Neural cell (in vitro differentiated cells): ENCODE data around the gene MYO1D. TPM values are rescaled to one million over a fixed set of nuclear protein-coding genes. Genes with fewer than 3 reads are reported as not detected.

Experiments used
- H2AFZ ChIP-seq: fragments of 200-600, 300-800 bp; sonication (generic), shearing (Covaris generic); 2 replicates; pipeline ENCODE4 v1.6.0; 2014; ENCODE audit warnings: low read depth, mild to moderate bottlenecking, antibody characterized with exemption, low read length, moderate library complexity
- H3F3A ChIP-seq: fragments of 200-600 bp; shearing (Covaris generic); 2 replicates; pipeline ENCODE4 v1.6.1; 2016; ENCODE audit warnings: mild to moderate bottlenecking, moderate library complexity, mixed read lengths, antibody characterized with exemption, low read length; ENCODE audit not compliant: insufficient read depth, poor library complexity, severe bottlenecking
- H3K27ac ChIP-seq: fragments of 200-600, 300-800 bp; sonication (generic), shearing (Covaris generic); 2 replicates; pipeline ENCODE4 v1.5.1; 2014; ENCODE audit warnings: mild to moderate bottlenecking, low read length, moderate library complexity
- H3K27me3 ChIP-seq: fragments of 300-800, 200-600 bp; sonication (generic), shearing (Covaris generic); 2 replicates; pipeline ENCODE4 v1.6.0; 2014; ENCODE audit warnings: mild to moderate bottlenecking, low read depth, low read length, moderate library complexity; ENCODE audit not compliant: insufficient read depth
- H3K36me3 ChIP-seq: fragments of 300-800, 200-600 bp; sonication (generic), shearing (Covaris generic); 2 replicates; pipeline ENCODE4 v1.5.1; 2014; ENCODE audit warnings: mild to moderate bottlenecking, antibody characterized with exemption, low read length, moderate library complexity; ENCODE audit not compliant: insufficient read depth
- H3K4me2 ChIP-seq: fragments of 300-800, 200-600 bp; sonication (generic), shearing (Covaris generic); 2 replicates; pipeline ENCODE4 v1.6.0; 2014; ENCODE audit warnings: mild to moderate bottlenecking, low read length
- H3K4me3 ChIP-seq: fragments of 300-800, 200-600 bp; sonication (generic), shearing (Covaris generic); 2 replicates; pipeline ENCODE4 v1.5.1; 2014; ENCODE audit warnings: mild to moderate bottlenecking, low read length, moderate library complexity
- H3K79me2 ChIP-seq: fragments of 200-600 bp; shearing (Covaris generic); replicated peaks from 2 replicates; pipeline ENCODE4 v1.6.0; 2014; ENCODE audit warnings: mild to moderate bottlenecking, low read length, moderate library complexity; ENCODE audit not compliant: insufficient read depth
- H3K9ac ChIP-seq: fragments of 300-800, 200-600 bp; sonication (generic), shearing (Covaris generic); 2 replicates; pipeline ENCODE4 v1.6.1; 2016; ENCODE audit warnings: mild to moderate bottlenecking, low read length, mixed read lengths
- H3K9me2 ChIP-seq: fragments of 200-600 bp; shearing (Covaris generic); 2 replicates; pipeline ENCODE4 v1.6.1; 2016; ENCODE audit warnings: mild to moderate bottlenecking, low read length, mixed read lengths; ENCODE audit not compliant: insufficient read depth
- H3K9me3 ChIP-seq: fragments of 200-600, 300-800 bp; sonication (generic), shearing (Covaris generic); 2 replicates; pipeline ENCODE4 v1.6.1; 2016; ENCODE audit warnings: mild to moderate bottlenecking, mixed run types, low read length, moderate library complexity, mixed read lengths
- H4K20me1 ChIP-seq: fragments of 200-600 bp; shearing (Covaris generic); 2 replicates; pipeline ENCODE4 v1.6.1; 2016; ENCODE audit warnings: mild to moderate bottlenecking, mixed run types; ENCODE audit not compliant: insufficient read depth
- EP300 ChIP-seq: fragments of 450-650 bp; conservative IDR thresholded peaks from 2 replicates; pipeline ENCODE4 v1.6.1; 2014; ENCODE audit warnings: antibody characterized with exemption, mild to moderate bottlenecking, moderate library complexity; ENCODE audit not compliant: poor library complexity, severe bottlenecking
- EZH2 ChIP-seq: fragments of 200-600, 300-800 bp; shearing (Covaris generic), sonication (generic); IDR thresholded peaks from 2 replicates; pipeline ENCODE4 v1.6.1; 2014; ENCODE audit warnings: antibody characterized with exemption, low read length, borderline replicate concordance, mild to moderate bottlenecking; ENCODE audit not compliant: insufficient read depth, poor library complexity, severe bottlenecking
- MXI1 ChIP-seq: fragments of 450-650 bp; conservative IDR thresholded peaks from 2 replicates; pipeline ENCODE4 v1.6.1; 2014; ENCODE audit warnings: antibody characterized with exemption, mild to moderate bottlenecking; ENCODE audit not compliant: poor library complexity, severe bottlenecking
- POLR2AphosphoS5 ChIP-seq: IDR thresholded peaks from 2 replicates; pipeline ENCODE4 v1.6.1; 2012
- RAD21 ChIP-seq: fragments of 450-650 bp; conservative IDR thresholded peaks from 2 replicates; pipeline ENCODE4 v1.6.1; 2014; ENCODE audit warnings: antibody characterized with exemption, mild to moderate bottlenecking, moderate library complexity
- SMC3 ChIP-seq: fragments of 450-650 bp; conservative IDR thresholded peaks from 2 replicates; pipeline ENCODE4 v1.6.1; 2014; ENCODE audit warnings: antibody characterized with exemption, mild to moderate bottlenecking, moderate library complexity; ENCODE audit not compliant: poor library complexity
- TAF1 ChIP-seq: IDR thresholded peaks from 2 replicates; pipeline ENCODE4 v1.6.1; 2012; ENCODE audit warnings: low read depth
- polyA plus RNA-seq: library from polyadenylated mRNA; depleted of rRNA; stranded (reverse); fragments of >200 nt; gene quantifications from 2 replicates; pipeline ENCODE4 v1.2.3, GENCODE V29; 2014
- TF ChIP-seq, protein P1 (sequence below): IDR thresholded peaks from 2 replicates; pipeline ENCODE4 v1.6.1; 2012; ENCODE audit warnings: borderline replicate concordance
- TF ChIP-seq, protein P2 (sequence below): fragments of 450-650 bp; IDR thresholded peaks from 2 replicates; pipeline ENCODE4 v1.5.1; 2014; ENCODE audit warnings: antibody characterized with exemption, mild to moderate bottlenecking, moderate library complexity; ENCODE audit not compliant: poor library complexity, severe bottlenecking

MYO1D gene
- polyA plus RNA-seq, 1 donor from 2014 or later = 10.7 TPM

DNA sequence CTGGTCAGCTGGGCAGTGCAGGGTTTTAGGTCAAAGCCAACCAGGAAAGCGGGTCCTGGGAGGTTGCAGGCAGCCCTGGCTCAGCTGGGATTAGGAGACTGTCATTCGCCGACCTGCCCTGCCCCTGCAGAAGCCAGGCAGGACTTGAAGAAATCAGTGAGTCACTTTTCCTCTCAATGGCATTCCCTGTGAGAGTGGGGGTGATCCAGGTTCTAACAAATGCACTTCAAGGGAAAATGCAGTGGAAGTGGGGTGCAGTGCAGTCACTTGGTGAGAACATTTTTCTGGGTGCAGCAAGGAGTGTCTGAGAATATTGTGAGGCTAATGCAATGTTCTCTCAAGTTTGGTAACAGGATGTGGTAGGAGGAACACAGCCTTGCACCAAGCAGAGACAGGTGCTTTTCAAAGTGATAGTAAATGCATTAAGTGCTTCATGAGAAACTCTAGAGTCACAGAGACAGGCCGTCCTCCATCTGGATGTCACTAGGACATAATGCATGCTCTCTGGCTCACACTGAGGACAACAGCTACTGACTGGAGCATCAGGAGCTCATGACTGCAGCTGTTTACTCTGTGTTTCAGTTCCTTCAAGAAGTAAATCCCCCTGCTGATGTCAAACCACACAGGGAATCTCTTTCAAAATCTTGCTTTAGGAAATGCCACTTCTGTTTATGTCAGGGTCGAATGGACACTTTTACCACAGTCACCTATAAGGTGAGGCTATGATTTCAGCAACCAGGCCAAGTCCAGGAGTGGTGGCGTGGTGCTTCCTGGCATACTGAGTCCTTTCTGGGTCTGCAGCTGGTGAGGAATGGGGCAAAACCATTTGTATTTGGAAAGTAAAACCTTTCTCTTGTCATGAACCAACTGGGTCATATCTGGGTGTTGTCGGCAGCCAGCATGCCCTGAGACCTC is 373.4 kb downstream of the MYO1D start:
- H2AFZ ChIP-seq = no peak overlapping the region
- H3F3A ChIP-seq = no peaks in the 10 kb centered on the region
- peak overlapping the region; percentile 1 for H3K9ac ChIP-seq
- H3K27ac ChIP-seq = no peak overlapping the region
- no peak overlapping the region for H3K4me2 ChIP-seq
- no peaks in the 10 kb centered on the region for H3K9me2 ChIP-seq
- no peaks in the 10 kb centered on the region for H3K27me3 ChIP-seq
- TF ChIP-seq EP300 = no peak
- TF ChIP-seq EZH2 = no peak
- no peak for TF ChIP-seq POLR2AphosphoS5
- no peak for TF ChIP-seq SMC3
- TF ChIP-seq, protein P1, sequence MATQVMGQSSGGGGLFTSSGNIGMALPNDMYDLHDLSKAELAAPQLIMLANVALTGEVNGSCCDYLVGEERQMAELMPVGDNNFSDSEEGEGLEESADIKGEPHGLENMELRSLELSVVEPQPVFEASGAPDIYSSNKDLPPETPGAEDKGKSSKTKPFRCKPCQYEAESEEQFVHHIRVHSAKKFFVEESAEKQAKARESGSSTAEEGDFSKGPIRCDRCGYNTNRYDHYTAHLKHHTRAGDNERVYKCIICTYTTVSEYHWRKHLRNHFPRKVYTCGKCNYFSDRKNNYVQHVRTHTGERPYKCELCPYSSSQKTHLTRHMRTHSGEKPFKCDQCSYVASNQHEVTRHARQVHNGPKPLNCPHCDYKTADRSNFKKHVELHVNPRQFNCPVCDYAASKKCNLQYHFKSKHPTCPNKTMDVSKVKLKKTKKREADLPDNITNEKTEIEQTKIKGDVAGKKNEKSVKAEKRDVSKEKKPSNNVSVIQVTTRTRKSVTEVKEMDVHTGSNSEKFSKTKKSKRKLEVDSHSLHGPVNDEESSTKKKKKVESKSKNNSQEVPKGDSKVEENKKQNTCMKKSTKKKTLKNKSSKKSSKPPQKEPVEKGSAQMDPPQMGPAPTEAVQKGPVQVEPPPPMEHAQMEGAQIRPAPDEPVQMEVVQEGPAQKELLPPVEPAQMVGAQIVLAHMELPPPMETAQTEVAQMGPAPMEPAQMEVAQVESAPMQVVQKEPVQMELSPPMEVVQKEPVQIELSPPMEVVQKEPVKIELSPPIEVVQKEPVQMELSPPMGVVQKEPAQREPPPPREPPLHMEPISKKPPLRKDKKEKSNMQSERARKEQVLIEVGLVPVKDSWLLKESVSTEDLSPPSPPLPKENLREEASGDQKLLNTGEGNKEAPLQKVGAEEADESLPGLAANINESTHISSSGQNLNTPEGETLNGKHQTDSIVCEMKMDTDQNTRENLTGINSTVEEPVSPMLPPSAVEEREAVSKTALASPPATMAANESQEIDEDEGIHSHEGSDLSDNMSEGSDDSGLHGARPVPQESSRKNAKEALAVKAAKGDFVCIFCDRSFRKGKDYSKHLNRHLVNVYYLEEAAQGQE = no peak
- no peak for TF ChIP-seq RAD21
- TF ChIP-seq TAF1 = no peak
- no peak for TF ChIP-seq MXI1
- TF ChIP-seq, protein P2, sequence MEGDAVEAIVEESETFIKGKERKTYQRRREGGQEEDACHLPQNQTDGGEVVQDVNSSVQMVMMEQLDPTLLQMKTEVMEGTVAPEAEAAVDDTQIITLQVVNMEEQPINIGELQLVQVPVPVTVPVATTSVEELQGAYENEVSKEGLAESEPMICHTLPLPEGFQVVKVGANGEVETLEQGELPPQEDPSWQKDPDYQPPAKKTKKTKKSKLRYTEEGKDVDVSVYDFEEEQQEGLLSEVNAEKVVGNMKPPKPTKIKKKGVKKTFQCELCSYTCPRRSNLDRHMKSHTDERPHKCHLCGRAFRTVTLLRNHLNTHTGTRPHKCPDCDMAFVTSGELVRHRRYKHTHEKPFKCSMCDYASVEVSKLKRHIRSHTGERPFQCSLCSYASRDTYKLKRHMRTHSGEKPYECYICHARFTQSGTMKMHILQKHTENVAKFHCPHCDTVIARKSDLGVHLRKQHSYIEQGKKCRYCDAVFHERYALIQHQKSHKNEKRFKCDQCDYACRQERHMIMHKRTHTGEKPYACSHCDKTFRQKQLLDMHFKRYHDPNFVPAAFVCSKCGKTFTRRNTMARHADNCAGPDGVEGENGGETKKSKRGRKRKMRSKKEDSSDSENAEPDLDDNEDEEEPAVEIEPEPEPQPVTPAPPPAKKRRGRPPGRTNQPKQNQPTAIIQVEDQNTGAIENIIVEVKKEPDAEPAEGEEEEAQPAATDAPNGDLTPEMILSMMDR = no peak
- no peaks in the 10 kb centered on the region for H4K20me1 ChIP-seq
- H3K36me3 ChIP-seq = no peaks in the 10 kb centered on the region
- no peak overlapping the region for H3K4me3 ChIP-seq
- H3K79me2 ChIP-seq = no peaks in the 10 kb centered on the region
- peaks cover 3% of the 10 kb centered on the region for H3K9me3 ChIP-seq

DNA sequence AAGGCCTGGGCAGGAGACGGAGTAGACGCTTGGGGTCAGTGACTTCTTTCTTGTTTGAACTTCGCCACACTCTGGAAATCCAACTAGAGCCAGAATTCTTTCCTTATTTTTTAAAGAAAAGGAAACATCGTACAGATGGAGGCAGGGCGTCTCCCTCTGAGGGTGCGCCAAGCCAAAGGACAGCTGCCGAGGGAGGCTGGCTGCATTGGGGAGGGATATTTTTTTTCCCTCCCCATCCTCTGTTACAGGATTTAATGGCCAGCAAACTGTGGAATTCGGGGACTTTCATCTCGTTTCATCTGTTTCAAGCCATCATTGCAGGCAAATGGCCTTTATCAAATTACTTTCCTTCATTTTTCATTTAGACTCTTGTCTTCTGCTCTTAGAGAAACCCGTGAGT is 374.2 kb downstream of the MYO1D start:
- H3K9ac ChIP-seq = no peak overlapping the region
- no peaks in the 10 kb centered on the region for H3K79me2 ChIP-seq
- H3K36me3 ChIP-seq = no peaks in the 10 kb centered on the region
- no peaks in the 10 kb centered on the region for H4K20me1 ChIP-seq
- H2AFZ ChIP-seq = no peak overlapping the region
- TF ChIP-seq MXI1 (no peak), SMC3 (no peak), RAD21 (no peak), TAF1 (no peak), EP300 (no peak), EZH2 (no peak), POLR2AphosphoS5 (no peak)
- TF ChIP-seq, protein P1 = no peak
- TF ChIP-seq, protein P2 = no peak
- H3K27ac ChIP-seq = no peak overlapping the region
- H3K4me3 ChIP-seq = no peak overlapping the region
- no peaks in the 10 kb centered on the region for H3F3A ChIP-seq
- H3K27me3 ChIP-seq = no peaks in the 10 kb centered on the region
- H3K4me2 ChIP-seq = no peak overlapping the region
- H3K9me3 ChIP-seq = peaks cover 3% of the 10 kb centered on the region
- no peaks in the 10 kb centered on the region for H3K9me2 ChIP-seq
